Measurements from ENCODE around the gene RHBDL1.

DNA sequence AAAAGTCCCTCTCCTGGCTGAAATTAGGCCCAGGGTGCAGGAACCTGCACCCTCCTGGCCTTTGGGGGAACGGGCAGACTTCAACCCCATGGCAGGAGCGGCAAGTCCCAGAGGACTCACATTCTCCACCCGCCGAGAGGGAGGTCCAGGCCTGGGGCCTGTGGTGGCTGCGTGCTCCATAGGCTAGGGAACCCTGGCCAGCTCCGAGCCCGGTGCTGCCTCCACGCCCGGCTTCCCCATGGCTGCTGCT lies 50.6 kb downstream of the RHBDL1 start:
- TF ChIP-seq, protein P1, sequence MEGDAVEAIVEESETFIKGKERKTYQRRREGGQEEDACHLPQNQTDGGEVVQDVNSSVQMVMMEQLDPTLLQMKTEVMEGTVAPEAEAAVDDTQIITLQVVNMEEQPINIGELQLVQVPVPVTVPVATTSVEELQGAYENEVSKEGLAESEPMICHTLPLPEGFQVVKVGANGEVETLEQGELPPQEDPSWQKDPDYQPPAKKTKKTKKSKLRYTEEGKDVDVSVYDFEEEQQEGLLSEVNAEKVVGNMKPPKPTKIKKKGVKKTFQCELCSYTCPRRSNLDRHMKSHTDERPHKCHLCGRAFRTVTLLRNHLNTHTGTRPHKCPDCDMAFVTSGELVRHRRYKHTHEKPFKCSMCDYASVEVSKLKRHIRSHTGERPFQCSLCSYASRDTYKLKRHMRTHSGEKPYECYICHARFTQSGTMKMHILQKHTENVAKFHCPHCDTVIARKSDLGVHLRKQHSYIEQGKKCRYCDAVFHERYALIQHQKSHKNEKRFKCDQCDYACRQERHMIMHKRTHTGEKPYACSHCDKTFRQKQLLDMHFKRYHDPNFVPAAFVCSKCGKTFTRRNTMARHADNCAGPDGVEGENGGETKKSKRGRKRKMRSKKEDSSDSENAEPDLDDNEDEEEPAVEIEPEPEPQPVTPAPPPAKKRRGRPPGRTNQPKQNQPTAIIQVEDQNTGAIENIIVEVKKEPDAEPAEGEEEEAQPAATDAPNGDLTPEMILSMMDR (IDR thresholded peaks at IDR 0.05) = no peak
- TF ChIP-seq POLR2AphosphoS5 (IDR thresholded peaks at IDR 0.05; ENCODE audit: insufficient read depth in 1 of 2, low read depth in 1 of 2) = no peak

Data from vagina (tissue), 2 donors.